ENCODE results near the gene VPS26B.

GRCh38 chr11:134292661-134293060, 68.2 kb downstream of the VPS26B start:
- TF ChIP-seq, protein P1, sequence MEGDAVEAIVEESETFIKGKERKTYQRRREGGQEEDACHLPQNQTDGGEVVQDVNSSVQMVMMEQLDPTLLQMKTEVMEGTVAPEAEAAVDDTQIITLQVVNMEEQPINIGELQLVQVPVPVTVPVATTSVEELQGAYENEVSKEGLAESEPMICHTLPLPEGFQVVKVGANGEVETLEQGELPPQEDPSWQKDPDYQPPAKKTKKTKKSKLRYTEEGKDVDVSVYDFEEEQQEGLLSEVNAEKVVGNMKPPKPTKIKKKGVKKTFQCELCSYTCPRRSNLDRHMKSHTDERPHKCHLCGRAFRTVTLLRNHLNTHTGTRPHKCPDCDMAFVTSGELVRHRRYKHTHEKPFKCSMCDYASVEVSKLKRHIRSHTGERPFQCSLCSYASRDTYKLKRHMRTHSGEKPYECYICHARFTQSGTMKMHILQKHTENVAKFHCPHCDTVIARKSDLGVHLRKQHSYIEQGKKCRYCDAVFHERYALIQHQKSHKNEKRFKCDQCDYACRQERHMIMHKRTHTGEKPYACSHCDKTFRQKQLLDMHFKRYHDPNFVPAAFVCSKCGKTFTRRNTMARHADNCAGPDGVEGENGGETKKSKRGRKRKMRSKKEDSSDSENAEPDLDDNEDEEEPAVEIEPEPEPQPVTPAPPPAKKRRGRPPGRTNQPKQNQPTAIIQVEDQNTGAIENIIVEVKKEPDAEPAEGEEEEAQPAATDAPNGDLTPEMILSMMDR (IDR thresholded peaks at IDR 0.05): no peak
- no peak for TF ChIP-seq POLR2A (IDR thresholded peaks at IDR 0.05; ENCODE audit: low read depth)
- TF ChIP-seq EP300 (IDR thresholded peaks at IDR 0.05): no peak
- no peak for TF ChIP-seq POLR2AphosphoS5 (IDR thresholded peaks at IDR 0.05)
